Neutrophil (primary cell): ENCODE results near the gene PRKCE.

Experiments used
- H3K27ac ChIP-seq: fragments of 200-600 bp; sonication (generic); 2 replicates; pipeline ENCODE4 v1.5.1; 2016; ENCODE audit warnings: mild to moderate bottlenecking, moderate library complexity
- H3K27me3 ChIP-seq: fragments of 200-600 bp; sonication (generic); 2 replicates; pipeline ENCODE4 v1.6.0; 2016; ENCODE audit warnings: mild to moderate bottlenecking
- H3K36me3 ChIP-seq: fragments of 200-600 bp; sonication (generic); 2 replicates; pipeline ENCODE4 v1.5.1; 2017
- H3K4me1 ChIP-seq, 2 experiments: fragments of 200-600 bp in 1 of 2; sonication (generic) in 1 of 2; 1 replicate in 1 of 2; 2 replicates in 1 of 2; pipeline versions ENCODE4 v1.5.1 to v1.6.1; 2013 to 2016; ENCODE audit warnings: low read depth in 1 of 2, low read length in 1 of 2, mild to moderate bottlenecking in 1 of 2, moderate library complexity in 1 of 2; ENCODE audit not compliant: control insufficient read depth in 1 of 2, insufficient read depth in 1 of 2
- H3K4me3 ChIP-seq, 2 experiments: fragments of 200-600 bp in 1 of 2; sonication (generic) in 1 of 2; 1 replicate in 1 of 2; 2 replicates in 1 of 2; pipeline ENCODE4 v1.5.1; 2013 to 2016; ENCODE audit warnings: low read depth in 1 of 2, low read length in 1 of 2, mild to moderate bottlenecking in 1 of 2, moderate library complexity in 1 of 2
- H3K9me3 ChIP-seq: fragments of 200-600 bp; sonication (generic); 2 replicates; pipeline ENCODE4 v1.5.1; 2016
- CTCF ChIP-seq: fragments of 200-600 bp; sonication (generic); IDR thresholded peaks from 2 replicates; pipeline ENCODE4 v1.5.1; 2016; ENCODE audit warnings: antibody characterized with exemption

Gene PRKCE

DNA sequence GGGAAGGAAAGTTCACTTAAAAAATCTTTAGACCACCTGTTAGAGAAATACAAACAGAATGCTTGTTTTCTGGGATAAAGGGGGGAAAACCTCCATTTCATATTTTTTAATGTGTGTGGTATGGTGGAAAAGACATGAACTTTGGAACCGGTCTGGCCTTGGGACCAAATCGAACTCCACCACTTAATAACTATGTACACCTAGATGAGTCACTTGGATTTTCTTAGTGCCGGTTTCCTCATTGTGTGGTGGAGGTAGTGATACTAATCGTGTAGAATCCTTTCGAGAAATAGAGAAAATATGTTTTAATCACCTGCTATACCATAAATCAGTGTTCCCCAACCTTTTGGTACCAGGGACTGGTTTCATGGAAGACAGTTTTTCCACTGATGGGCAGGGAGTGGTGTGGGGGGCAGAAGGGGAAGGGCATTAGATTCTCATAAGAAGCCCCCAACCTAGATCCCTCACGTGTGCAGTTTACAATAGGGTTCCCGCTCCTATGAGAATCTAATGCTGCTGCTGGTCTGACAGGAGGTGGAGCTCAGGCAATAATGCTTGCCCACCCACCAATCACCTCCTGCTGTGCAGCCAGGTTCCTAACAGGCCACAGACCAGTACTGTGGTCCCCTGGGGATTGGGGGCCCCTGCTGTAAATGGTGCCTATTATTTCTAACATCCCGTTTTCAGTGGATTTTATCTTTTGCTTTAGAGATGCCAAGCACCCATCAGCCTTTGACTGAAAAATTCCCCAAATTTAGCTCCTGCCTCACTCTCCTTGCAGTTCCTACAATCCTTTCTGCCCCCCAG is 308.8 kb downstream of the PRKCE start:
- H3K4me3 ChIP-seq: no peak overlapping the region
- no peaks in the 10 kb centered on the region for H3K27me3 ChIP-seq
- H3K27ac ChIP-seq: no peak overlapping the region
- H3K9me3 ChIP-seq: no peaks in the 10 kb centered on the region
- TF ChIP-seq CTCF: no peak
- H3K4me1 ChIP-seq: no peaks in the 10 kb centered on the region
- no peaks in the 10 kb centered on the region for H3K36me3 ChIP-seq

DNA sequence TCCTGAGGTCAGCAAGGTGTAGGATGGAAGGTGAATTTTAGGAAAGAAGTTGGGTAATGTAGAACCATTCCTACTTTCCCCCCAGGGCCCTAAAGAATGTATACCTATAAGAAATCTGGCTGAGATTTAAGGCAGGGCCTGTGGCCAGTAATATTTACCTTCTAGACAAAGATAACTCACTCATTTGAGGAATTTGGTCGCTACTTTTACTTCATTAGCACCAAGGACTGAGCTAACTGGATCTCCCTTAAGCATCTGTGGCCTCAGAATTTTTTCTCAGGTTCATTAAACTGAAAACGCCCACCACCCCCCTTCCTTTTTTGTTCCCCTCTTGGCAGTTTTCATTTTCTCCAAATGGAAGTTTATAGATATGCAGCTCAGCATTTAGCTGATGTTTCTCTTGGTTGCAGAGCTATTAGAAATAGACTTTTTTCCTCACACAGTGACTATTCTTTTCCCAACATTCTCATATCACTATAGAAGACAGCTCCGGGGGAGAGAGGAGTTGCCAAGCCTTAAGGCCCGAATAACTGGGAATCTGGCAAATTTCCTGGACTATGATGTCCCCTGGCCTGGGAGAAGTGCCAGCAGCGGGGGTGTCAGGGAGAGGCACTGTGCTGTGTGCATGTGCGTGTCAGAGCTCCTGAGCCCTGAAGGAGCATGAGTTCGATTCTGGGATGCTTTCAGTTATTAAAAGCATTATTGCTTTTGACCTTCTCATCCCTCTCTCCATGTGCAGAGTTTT is 310.9 kb downstream of the PRKCE start:
- no peak overlapping the region for H3K4me3 ChIP-seq
- H3K27ac ChIP-seq: no peak overlapping the region
- no peaks in the 10 kb centered on the region for H3K36me3 ChIP-seq
- no peaks in the 10 kb centered on the region for H3K27me3 ChIP-seq
- no peaks in the 10 kb centered on the region for H3K9me3 ChIP-seq
- H3K4me1 ChIP-seq: no peaks in the 10 kb centered on the region
- TF ChIP-seq CTCF: no peak

DNA sequence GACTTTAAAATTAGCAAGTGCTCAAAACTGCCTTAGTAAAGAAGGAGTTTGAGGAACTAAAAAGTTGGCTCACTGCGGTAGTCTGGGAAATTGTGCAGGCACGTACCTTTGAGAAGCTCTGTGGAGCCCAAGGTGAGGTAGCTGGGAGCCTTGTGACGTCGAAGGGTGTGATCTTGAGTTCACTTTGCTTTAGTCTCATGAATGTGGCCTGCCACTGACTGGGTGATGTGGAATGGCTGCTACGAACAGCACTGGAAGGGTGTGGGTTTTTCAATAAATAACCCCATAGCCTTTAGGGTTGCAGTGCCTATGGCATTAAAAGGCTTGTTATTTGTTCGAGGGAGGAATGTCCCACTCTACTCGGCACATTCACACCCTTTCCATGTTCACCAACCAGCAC is 312.3 kb downstream of the PRKCE start:
- Histone ChIP-seq H3K27ac (no peak overlapping the region), H3K36me3 (no peaks in the 10 kb centered on the region), H3K4me3 (no peak overlapping the region), H3K4me1 (no peaks in the 10 kb centered on the region), H3K27me3 (no peaks in the 10 kb centered on the region), H3K9me3 (no peaks in the 10 kb centered on the region)
- TF ChIP-seq CTCF: no peak

DNA sequence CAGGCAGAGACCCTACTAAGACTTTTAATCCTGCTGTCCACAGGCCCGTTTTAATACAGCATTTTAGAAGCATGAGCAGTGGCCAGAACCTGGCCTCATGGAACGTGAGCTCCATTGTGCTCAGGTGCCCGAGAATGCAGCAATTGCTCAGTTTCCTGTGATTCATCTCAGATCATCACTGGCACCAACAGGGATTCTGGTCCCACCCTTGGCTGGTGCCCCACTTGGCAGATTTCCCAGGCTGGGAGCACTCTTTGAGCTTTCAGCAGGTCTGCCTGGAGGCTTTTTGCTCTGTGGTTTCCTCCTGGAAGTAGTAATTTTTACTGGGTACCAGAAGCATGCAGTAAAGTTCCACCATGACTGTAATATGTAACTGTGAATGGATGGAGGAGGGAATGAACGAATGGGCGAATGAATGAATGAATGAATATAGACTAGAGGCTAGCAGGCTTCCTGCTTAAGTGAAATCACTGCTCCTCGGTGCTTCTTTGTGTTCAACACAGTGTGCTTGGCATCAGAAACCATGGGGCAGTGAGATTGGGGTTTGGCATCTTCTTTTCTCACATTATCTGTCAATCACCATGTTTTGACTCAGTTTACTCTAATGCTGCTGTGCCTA is 312.9 kb downstream of the PRKCE start:
- no peak for TF ChIP-seq CTCF
- no peak overlapping the region for H3K27ac ChIP-seq
- H3K4me3 ChIP-seq: no peak overlapping the region
- no peaks in the 10 kb centered on the region for H3K36me3 ChIP-seq
- no peaks in the 10 kb centered on the region for H3K27me3 ChIP-seq
- H3K9me3 ChIP-seq: no peaks in the 10 kb centered on the region
- H3K4me1 ChIP-seq: no peaks in the 10 kb centered on the region

- TF ChIP-seq CTCF: no peak
- Histone ChIP-seq H3K36me3 (no peaks in the 10 kb centered on the region), H3K4me3 (no peak overlapping the region), H3K9me3 (no peaks in the 10 kb centered on the region), H3K27me3 (no peaks in the 10 kb centered on the region), H3K4me1 (no peaks in the 10 kb centered on the region), H3K27ac (no peak overlapping the region)
Observed at GRCh38 chr2:45964906-45965305, 313.4 kb downstream of the PRKCE start.
